Activated gamma-delta T cell treated with Interleukin-2 at 50 U/mL for 16 hours (primary cell): Measurements from ENCODE around the gene PLAGL1.
"Not testable (repeated sequence)": the region's sequence is repeated elsewhere in the genome, so short reads cannot be mapped to it uniquely, and the experiment has no call there.

Source experiments
- DNase-seq: peaks from one replicate; pipeline ENCODE4 v3.0.0-alpha.2; 2020

PLAGL1 gene

DNA sequence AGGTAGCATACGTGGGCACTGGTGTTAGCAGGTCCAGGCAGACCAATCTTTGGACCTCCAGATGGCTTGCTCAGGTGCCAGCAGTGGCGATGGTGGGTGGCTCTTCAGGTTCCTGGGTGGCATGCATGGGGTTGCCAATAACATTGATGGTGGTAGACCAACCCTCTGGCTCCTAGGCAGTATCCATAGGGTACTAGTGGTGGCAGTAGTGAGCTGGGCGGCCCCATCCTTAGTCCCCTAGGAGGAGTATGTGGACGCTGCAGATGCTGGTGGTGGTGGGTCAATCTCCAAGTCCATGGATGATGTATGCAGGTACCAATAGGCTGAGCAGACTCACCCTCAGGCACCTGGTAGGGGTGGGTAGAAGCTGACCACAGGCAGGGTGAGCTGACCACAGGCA, 73.2 kb downstream of the PLAGL1 start:
- no peak for DNase-seq

DNA sequence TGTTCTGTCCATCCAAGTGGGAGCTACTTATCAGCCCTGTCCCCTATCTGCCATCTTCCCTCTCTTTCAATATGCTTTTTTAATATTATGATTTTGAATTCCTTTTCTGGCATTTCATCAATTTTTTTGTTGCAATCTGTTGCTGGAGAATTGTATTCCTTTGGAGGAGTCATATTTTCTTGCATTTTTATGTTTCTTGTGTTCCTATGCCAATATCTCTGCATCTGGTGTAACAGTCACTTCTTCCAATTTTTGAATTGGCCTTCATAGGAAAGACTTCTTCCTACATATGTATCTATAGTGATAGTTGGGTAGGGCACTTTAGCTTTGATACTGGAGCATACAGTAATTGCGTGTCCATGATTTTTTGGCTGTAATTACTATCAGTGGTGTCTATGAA, 73.7 kb downstream of the PLAGL1 start:
- no peak for DNase-seq

DNA sequence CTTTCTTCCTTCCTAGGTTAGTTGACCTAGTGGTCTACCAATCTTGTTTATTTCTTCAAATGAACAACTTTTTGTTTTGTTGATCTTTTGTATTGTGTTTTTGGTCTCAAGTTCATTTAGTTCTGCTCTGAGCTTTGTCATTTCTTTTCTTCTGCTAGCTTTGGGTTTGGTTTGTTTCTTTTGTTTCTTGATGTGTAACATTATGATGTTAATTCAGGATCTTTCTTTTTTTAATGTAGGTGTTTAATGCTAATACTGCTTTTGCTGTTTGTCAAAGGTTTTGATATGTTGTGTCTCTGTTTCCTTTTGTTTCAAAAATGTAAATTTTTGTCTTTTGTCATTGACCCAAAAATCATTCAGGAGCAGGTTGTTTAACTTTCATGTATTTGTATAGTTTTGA, 78.1 kb downstream of the PLAGL1 start:
- DNase-seq, result no peak

DNA sequence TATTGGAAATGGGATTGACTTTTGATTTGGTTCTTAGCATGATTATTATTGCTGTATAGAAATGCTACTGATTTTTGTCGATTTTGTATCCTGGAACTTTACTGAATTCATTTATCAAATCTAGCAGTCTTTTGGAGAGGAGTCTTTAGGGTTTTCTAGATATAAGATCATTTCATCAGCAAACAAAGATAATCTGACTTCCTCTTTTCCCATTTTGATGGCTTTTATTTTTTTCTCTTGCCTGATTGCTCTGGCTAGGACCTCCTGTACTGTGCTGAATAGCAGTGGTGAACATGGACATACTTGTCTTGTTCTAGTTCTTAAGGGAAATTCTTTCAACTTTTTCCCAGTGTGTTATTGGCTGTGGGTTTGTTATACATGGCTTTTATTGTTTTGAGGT, 79.2 kb downstream of the PLAGL1 start:
- no peak for DNase-seq

DNA sequence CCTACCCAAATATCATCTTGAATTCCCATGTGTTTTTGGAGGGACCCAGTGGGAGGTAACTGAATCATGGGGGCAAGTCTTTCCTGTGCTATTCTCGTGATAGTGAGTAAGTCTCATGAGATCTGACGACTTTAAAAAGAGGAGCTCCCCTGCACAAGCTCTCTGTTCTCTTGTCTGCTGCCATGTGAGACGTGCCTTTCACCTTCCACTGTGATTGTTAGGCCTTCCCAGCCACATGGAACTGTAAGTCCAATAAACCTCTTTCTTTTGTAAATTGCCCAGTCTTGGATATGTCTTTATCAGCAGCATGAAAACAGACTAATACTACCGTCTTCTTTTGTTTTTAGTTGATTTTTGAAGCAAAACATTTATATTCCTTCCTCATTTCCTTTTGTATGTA, 91.0 kb downstream of the PLAGL1 start:
- DNase-seq, result not testable (repeated sequence)

DNA sequence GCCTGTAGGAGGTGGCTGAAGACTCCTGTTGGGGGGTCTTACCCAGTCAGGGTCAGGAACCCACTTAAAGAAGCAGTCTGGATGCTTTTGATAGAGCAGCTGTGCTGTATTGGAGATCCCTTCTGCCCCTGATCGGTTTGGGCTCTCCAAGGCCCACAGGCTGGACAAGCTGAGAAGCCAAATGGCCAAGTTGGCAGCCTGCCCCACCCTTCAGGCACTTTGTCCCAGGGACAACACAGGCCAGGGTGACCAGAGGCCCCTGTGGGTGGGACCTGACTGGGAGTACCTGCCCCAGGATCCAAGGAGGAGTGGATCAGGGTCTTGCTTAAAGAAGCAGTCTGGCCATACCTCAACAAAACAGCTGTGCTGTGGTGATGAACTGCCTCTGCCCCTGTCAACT, 95.4 kb downstream of the PLAGL1 start:
- DNase-seq, result no peak

DNA sequence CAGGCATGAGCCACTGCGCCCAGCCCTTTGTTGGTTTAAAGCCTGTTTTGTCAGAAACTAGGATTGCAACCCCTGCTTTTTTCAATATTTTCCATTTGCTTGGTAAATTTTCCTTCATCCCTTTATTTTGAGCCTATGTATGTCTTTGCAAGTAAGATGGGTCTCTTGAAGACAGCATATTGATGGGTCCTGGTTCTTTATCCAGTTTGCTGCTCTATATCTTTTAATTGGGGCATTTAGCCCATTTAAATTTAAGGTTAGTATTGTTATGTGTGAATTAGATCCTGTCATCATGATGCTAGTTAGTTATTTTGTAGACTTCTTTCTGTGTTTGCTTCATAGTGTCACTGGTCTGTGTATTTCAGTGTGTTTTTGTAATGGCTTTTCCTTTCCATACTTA, 97.0 kb downstream of the PLAGL1 start:
- no peak for DNase-seq

DNA sequence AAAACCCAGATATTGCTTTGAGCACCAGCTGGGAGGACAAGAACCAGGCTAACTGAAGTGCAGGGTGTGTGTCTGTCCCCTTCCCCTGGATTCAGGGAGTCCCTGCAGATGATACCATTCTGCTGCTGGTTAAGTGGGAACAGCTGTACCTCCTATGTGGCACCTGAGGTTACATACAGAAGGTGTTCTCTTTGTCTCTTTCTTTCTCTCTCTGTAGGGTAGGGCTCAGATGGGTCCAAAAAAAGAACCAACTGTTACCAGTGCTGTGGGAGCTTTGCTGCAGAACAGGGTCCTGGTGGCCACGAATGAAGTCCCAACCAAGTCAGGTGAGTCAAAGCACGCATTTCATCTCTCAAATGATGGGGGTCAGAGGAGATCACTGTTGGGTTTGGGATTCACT, 105.2 kb downstream of the PLAGL1 start:
- DNase-seq, result no peak

DNA sequence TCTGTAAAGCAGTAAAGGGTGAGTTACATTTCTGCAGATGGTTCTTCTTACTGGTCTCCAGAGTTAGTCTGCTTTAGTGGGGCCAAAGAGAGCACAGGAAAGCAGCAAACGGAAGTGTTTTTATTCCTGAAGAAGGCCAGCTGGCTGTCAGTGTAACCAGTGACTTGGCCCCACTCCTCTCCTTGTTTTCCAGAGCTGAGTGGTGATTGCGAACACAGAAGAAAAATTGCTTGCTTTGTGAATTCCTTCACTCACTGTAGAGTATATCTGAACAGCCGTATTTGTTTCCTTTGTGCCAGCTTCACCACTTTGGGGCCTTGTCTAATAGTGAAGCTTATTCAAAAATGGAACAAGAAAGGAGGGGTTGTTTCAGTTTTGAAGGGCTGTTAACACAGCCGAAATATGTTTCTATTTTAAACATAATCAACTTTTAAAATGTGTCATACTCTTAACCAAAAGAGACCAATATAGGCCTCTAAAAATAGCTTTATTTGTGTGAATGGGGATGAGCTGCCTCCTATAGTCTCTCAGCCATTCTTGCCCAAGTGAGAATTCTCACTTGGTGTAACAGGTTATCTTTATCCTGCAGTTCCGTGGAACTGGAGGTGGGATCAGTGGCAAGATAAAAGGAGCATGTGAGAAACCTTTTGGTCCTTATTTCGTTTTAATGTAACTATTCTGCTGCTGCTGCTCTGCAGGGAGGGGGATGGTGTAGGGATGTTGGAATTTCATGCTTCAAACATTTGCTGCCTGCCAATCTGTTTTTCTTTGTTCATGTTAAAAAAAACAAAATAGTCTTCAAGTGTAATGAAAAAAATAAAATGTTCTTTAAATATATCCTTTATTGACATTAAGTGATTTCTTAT, 105.9 kb downstream of the PLAGL1 start:
- DNase-seq, result no peak

DNA sequence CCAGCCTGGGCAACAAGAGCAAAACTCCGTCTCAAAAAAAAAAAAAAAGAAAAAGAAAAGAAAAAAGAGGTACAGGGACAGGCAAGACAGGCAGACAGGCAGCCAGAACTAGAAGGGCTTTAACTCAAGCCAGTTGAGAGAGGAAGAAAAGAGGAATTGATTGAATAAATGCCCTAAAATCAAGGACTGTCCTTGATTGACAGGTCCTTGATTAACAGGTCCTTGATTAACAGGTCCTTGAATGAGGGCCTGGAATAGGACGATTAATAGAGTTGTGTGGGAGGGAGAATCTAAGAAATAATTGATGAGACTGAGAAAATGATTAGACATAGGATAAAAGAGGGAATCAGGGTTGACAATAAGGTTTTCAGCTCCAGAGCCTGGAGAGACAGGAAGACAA, 107.7 kb downstream of the PLAGL1 start:
- no peak for DNase-seq

DNA sequence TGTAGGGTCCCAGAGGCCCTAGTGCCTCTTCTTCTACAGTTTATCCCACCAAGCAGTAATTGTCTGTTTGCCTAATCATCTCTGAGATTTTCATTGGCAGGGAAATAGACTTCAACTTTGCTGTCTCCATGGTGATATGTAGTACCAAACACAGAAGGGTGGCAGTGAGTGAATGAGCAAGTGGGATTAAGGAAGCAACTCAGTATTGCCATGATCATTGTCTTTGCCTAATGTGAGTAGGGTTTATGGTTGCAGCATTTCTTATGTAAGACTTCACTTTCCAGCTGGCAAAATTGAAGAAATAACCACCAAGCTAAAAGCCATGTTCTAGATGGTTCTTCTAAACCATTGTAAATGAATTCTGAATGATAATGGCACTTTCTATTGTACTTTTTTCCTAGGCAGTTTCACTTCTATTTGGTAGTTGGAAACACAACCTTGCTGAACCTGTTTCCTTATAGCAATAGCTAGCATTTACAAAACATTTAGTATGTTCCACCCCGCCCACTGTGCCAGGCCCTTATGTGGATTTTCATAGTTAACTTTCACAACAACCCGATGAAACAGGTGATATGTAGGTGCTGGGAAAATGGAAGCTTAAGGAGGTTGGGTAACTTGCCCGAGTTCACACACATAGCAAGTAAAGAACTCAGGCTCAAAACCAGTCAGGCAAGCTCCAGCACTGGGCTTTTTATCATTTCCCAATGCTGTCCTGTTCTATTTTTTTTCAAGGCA, 111.8 kb downstream of the PLAGL1 start:
- DNase-seq, result no peak

DNA sequence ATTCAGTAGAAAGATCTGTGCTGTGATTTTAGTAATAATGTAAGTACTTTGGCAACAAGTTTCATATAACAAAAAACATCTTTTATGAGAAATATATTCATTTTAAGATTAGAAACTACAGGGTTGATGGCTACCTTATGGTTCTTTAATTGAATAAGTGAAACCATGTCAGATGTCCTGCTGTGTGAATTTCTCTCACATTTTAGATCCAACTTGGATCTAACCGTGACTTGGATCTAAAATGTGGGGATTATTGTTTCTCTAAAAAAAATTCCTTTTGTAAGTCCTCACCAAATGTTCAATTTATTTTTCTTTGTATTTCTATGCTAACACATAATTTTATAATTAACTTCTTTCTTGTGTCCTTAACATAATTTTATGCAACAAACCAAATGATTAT, 113.4 kb downstream of the PLAGL1 start:
- no peak for DNase-seq
